Measurements from ENCODE around the gene ELP5.

The ELP5 gene, protein sequence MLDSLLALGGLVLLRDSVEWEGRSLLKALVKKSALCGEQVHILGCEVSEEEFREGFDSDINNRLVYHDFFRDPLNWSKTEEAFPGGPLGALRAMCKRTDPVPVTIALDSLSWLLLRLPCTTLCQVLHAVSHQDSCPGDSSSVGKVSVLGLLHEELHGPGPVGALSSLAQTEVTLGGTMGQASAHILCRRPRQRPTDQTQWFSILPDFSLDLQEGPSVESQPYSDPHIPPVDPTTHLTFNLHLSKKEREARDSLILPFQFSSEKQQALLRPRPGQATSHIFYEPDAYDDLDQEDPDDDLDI

DNA sequence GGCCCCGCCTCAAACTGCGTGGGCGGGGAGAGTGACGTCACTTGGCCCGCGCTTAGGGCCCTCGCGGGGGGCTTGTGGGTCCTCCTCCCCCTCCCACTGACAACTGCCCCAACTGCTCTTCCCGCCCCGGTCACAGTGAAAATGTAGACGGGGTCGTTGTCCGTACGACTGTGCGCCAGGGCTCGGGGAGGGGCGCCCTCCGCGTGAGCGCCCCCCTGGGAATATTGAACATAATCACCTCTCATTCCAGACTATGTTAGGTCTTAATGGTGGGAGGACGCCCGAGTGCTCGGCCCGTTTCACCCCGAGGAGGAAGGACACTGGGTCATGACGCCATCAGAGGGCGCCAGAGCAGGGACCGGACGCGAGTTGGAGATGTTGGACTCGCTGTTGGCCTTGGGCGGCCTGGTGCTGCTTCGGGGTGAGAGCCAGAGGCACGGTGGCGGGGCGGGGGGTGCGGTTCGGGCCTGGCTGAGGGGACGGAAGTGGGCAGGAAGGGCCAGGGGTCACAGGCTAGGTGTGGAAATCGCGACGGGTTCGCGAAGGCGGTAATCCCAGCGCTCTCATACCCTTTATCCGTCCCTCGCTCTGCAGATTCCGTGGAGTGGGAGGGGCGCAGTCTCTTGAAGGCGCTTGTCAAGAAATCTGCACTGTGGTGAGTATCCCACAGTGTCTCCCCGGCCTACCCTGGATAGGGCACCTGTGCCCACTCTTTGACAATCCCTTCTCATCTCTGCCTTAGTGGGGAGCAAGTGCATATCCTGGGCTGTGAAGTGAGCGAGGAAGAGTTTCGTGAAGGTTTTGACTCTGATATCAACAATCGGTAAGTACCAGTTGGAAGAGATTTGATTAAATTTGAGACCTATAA lies at the start of gene ELP5:
Gene ELP5 (plus strand): TSS at position 40 of the 868 bp plus-strand sequence. CDS start 336 bp downstream, at position 376.
- DNase-seq (ENCODE audit: low spot score), result peak; percentile 92

DNA sequence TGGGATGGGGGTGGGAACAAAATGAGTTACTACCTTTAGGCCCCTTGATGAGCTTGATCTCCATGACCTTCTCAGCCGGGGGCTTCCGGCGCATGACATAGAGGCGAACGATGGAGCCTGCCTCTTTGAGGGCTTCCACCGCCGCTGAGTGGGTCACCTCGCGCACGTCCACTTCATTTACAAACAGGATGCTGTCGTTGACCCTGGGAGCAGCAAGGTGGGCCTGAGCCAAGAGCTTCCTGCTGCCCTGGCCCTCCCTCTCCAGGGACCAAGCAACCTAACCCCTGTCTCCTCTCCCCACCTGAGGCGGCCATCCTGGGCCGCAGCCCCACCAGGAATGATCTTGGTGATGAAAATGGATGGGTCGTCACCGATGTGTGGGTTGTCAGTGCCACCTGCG lies 48.6 kb upstream of the ELP5 start:
- DNase-seq (ENCODE audit: low spot score), result no peak

DNA sequence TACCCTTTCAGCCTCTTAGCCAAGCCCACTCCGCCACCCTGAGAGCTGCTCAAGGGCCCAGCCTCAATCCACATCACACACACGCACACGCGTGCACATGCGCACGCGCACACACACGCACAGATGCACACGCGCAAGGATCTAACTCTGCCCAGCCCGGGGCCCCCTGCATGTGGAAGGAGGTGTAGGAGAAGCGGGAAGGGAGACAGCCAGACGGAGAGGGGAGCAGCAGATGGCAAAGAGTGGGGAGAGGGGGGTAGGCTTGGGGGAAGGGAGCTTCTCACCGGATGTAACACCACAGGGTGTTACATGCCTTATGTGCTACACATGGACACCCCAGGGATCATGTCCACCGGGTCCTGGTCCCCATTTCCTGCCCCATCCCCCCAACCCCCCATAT lies 47.7 kb upstream of the ELP5 start:
- no peak for DNase-seq (ENCODE audit: low spot score)

DNA sequence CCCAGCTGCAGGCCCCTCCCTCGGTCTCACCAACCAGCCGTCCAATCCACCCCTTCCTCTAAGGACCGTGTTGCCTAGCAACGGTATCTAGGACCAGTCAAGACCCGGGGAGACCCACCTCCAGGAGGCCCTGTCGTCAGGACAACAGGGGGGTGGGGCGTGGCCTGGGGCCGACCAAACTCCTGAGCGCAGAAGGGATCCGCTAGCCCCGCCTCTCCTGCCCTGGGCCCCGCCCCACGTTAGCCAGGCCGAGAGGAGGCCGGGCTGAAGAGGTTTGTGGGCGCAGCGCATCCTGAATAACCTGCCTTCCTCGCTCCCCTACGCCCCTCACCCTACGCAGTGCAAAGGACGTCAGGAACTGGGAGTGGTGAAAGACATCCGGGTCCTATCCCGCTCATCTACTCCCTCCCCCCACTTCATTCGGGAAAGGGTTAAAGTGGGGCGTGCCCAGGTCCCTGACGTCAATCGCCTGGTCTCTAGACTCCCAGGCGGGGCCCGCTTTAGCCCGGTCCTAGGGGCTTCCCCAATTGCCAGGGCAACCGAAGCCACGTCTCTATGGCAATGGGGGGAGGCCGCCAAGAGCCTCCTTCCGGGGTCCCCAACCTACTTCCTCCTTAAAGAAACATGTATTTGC lies 47.1 kb upstream of the ELP5 start:
- peak; percentile 94 for DNase-seq (ENCODE audit: low spot score)

DNA sequence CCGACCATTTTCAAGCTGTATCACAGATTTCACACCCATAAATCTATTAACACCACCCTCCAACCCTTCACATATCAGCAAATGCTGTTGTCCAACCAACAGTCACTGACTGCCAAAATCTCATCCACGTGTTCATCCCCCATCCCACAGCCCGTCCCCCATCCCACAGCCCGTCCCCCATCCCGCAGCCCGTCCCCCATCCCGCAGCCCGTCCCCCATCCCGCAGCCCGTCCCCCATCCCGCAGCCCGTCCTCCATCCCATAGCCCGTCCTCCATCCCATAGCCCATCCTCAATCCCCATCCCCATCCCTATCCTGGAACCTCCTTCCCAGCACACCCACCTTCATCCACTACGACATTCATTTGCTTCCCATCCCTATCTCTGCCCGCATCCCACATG lies 46.5 kb upstream of the ELP5 start:
- no peak for DNase-seq (ENCODE audit: low spot score)

DNA sequence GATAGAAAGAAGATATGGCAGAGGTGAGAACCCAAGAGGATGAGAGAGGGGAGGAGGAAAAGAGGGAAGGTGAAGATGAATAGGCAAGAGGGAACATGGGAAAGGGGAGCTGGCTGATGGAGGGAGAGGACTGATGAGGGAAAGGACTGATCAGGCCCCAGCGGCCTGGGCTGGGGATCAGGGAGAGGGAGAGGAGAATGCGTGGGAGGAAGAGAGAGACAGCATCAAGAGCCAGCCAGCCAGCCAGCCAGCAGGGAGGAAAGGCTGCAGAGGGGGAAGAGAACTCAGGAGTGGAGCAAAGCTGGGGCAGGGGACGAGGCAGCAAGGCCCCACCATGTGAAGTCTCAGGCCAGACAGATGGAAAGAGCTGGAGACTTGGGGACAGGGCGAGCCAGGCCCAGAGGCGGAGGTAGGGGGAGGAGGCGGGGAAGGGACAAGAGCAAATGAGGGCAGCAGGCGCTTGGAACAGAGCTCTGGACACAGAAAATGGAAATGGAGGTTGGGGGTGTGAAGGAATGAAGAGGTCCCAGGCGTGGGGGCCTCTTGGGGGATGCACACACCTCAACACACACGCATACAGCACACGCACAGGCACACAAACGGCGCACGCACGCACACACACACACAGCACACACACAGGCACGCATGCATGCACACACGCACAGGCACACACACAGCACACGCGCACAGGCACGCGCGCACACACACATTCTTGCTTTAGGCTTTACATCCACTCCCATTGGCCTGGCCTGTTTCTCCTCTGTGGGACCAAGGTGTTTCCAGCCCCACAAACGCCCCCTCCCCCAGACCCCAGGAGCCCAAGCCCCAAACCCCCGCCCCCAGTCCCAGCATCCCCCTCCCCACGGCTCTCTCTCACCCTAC lies 44.7 kb upstream of the ELP5 start:
- DNase-seq (ENCODE audit: low spot score), result peak; percentile 27

DNA sequence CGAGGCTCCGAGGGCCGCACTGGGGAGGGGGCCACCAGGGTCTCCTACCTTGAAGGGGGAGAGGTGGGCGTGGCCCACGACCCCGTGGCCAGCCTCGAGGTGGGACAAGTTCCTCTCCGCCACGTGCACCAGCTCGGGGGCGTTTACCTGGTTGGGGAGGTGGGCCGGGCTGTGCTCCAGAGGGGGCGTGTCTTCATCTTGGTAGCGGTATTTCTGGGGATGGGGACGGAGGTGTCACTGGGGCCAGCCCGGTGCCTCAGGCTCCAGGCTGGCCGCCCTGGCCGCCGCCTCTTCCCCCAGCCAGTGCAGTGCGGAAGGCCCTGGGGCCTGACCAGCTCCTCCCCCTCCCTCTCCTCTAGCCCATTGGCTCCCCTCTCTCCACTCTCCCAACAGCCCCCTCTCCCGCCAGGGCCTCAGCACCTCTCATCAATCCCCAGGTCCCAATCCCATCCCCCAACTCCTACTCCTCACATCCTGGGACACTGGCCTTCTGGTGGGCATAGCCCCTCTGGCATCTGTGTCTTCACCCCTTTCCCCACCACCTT lies 43.9 kb upstream of the ELP5 start:
- DNase-seq (ENCODE audit: low spot score), result no peak

DNA sequence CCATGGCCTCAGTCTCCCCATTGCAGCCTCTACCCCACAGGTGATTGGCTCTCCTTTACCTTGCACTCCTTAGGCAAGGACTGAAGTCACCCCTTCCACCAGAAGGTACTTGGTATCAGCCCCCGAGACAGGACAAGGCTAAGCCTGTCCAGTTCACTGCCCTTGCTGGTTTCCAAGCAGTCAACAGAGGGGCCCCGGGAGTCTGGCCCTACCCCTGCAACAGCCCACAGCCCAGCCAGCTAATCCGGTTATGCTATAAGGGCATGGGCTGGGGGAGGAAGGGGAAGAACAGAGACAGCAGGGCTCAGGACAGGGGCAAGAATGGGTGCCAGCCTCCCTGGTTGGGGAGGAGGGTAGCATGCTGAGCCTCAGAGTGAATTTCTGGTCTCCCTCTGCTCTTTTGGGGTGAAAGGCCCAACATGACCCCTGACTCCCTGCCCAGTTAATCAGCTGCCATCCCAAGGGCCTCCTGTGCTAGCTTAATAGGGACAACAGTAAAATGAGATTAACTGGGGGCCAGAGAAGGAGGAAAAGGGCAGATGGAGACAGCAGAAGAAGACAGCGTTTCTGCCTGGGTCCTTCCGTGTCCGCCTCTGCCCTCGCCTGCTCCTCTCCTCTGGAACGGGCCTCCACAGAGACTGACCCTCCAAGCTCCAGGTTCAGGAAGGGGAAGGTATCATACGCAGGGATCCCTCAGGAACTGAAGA lies 43.1 kb upstream of the ELP5 start:
- no peak for DNase-seq (ENCODE audit: low spot score)

DNA sequence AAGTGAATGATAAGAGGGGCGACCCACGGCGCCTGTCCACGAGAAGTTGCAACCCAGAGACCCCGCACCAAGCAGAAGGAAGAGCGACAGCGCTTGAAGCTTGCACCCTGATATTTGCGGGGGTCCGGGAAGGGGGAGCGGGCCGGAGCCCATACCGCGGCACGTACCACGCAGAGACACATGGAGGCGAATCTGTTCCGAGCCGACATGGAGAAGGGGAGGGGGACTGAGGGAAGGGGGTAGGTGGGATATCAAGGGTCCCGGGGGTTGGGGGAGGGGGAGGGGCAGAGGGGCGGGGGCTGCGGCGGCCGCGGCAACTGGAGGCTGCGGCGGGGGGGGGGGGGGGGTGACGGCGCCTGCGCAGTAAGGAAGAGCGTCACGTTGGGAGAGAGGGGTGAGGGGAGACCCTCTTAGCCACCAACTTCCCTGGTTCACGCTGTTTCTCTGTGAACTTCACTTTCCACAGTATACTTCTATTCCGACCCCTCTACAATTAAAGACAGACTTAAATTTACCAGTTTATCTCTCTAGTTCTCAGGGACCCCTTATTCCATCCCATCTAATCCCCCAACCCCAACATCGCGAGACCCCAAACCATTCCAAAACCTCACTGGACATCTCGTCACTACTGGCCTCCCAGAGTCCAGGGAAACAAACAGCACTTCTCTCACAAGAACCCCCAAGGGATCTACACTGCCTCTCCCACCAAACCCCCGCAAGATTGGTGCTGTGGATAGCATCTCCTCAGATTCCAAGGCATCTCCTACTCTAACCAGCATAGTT lies 40.3 kb upstream of the ELP5 start:
- peak; percentile 70 for DNase-seq (ENCODE audit: low spot score)

DNA sequence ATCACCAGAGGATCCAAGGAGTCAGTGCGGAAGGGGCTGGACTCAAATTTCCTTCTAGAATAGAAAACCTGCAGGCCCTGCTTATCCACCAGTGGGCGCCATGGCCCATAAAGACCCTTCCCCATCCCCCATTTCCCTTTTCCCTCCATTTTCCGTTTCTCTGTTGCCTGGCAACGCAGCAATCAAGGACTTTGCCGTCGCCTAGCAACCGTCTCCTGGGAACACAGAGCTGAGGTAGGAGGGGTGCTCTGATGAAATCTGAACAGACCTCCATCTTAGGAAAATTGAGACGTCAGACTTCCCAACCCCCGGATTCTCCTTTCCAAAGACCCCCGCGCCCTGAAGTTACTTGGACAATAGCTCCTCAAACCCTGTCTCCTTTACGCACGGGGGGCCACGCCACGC lies 38.1 kb upstream of the ELP5 start:
- DNase-seq (ENCODE audit: low spot score), result peak; percentile 53

DNA sequence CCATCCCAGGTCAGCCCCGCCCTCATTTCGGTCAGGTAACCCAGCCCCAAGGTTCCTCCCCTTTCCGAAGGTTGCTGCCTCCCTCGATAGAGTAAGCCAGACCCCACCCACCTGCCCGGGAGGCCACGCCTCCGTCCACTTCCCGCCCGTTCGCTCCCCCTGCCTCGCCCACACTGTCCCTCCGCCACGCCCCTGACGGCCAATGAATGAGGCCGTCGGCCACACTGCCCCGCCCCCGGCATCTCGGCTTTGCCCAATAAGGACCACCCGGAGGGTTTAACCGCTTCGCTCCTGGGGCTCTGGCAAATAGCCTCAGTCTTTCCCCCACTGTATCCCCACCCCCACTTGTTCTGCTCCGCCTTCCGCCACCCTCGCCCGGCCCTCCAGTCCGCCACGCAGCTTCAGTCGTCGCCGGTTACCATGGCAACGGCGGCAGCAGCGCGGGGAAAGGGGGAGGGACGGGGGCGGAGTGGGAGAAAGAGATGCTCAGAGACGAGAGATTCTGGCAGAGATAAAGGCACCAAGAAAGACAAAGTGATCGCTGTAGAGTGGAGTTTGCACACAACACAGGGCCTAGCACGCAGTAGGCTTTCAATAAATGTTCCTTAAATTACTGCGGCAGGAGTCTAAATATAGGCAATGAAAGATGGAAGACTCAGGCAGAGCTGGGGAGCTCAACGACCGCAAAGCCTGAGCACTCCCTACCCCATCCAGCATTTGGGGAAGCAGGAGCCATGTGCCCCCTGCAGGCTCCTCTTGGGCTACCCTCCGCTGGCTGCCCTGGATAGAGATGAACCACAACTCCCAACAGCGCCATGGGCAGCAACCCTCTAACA lies 37.5 kb upstream of the ELP5 start:
- DNase-seq (ENCODE audit: low spot score), result peak; percentile 96

DNA sequence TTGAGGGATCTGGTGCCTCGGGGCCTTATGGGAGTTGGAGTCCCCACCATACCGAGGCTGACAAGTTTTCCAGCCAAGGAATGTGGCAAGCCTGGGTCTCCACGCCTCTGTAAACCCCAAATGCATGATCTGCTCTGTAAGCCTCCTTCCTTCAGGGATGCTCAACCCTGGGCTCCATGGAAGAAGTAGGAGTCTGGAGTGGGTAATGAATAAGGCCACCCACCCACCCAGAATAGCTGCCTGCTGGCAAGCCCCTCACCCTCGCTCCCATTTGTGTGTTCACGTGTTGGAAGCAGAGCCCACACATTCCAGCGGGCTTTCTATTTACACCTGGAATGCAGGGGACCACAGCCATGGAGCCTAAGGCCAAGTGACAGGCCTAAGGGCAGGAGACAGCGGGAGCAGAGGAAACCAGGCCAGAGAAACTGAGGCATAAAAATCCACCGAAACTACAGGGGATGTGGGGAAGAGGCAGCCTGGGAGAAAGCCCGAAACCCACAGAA lies 36.8 kb upstream of the ELP5 start:
- no peak for DNase-seq (ENCODE audit: low spot score)

DNA sequence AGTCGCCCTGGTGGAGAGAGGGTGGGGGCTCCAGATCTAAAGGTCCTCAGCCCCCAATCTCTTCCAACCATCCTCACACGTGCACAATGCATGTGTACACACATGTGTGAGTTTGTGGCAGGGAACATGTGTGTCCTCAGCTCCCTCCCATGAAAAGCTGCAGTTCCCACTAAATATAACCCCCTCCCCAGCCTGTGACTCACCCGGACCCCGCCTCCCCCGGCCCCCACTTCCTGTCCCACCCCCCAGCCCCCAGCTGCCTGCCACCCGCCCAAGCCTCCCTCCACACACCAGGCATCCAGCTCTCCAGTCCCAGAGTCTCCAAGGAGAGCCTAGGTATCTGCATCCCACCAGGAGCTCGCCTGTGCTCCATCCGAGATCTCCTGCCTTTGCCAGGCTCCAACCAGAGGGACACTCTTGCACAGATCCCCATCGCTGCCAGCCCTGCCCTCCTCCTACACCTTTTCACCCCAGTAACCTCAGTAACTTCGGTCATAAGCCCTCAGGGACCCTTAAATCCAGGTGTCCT lies 36.3 kb upstream of the ELP5 start:
- DNase-seq (ENCODE audit: low spot score), result no peak

DNA sequence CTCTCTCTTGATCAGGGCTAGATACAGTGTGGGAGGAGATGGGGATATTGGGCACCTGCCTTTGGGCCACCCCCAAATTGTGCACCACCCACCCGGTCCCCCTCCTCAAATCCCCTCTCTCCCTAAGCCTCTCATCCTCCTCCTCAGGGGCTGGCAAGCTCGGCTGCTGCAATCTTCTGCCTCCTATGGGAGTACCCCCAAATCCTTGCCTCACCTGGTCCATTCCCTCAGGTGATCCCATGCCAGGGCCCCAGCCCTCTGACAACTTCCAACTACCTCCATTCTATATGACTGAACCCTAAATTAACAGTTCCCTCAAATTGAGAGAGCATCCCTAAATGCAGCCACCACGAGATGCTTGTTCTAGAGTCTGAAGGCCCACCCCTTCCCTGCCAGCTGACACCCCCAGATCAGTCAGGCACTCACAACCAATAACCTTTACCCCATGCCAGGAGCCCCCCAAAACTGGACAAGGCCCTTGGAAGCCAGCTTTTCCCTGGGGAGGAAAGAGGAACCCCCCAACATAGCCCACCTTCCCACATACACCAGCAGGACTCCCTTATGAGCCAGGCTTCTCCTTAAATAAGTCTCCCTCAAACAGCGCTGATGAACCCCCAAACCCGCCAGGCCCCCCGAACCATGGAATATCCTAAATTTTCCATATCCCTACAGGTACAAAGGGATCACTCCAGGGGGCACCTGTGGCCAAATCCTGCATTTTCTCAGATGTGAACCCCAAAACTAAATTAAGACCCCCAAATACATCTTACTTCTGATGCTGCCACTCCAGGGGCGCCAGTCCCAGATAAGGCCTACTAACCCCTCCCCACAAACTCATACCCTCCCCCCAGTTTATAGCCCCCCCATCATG lies 35.5 kb upstream of the ELP5 start:
- DNase-seq (ENCODE audit: low spot score), result no peak

DNA sequence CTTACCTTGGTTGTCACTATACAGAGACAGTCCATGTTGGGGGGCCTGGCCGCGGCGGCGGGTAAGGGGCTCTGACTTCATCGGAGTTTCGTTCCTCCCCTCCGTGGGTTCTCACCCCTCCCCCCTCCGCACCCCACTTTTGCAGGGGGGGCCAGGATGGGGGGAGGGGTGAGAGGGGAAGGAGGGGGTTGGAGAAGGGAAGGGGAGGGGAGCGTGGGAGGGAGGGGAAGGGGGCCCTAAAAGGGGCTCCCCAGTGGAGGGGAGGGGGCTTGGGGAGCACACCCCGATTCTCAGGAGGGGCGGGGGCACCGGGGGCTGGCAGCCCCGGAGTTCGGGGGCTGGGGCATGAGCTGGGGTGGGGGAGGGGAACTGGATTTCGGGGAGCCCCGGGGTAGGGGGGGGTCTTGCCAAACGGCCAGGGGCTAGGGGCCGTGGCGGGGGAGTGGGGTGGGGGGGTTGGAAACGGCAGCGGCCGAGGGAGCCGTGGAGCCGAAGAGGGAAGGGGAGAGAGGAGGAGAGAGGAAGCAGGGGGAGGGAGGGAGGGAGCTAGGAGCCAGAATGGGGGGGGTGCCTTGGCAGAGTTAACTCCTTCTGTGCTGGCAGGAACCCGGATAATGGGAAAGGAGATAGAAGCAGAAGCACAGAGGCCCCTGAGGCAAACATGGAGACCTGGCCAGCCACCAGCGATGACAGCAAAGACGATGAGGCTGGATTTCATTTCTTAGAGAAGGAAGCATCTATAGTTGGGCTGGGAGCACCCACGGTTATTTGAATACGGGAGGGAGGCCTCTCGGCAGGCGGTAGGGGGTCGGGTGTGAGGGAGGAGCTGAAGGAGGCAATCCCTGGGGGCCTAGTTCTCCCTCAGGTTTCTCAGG lies 34.7 kb upstream of the ELP5 start:
- peak; percentile 79 for DNase-seq (ENCODE audit: low spot score)

DNA sequence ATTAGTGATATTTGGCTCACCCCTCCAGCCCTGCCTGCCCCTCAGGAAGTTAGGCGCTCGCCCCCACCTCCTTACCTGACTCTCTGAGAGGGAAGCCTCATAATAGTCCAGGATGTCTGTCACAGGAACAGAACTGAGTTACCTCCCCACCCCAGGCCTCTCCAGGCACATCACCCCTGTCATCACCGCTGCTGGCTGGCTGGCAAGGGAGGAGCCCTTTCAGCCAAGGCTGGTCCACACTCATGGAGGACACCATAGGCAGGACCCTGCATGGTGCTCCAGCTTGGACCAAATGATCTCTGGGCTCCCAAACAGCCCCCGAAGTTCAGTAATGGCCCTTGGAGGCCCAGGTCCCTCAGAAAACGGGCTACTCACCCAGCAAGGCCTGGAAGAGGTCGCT lies 33.8 kb upstream of the ELP5 start:
- DNase-seq (ENCODE audit: low spot score), result no peak

DNA sequence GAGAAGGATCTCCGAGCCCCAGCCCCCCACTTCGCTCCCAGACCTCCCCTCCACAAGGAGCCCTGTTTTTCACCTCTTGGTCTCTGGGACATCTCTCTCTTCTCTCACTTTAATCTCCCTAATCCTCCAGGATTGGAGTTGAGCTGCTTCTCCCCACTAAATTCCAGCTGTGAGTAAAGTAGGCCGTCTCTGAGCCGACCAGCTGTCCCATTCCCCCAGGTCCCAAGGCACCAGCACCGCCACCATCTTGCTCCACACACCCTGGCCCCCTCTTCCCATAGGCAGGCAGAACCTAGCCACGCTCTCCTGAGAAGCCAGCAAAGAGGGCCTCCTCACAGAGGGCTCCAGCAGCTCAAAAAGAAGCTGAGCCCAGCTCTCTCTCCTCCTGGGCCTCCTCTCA lies 33.3 kb upstream of the ELP5 start:
- no peak for DNase-seq (ENCODE audit: low spot score)
